ENCODE measurements around the gene SLC17A6. TPM values are rescaled to one million over a fixed set of nuclear protein-coding genes. Genes with fewer than 3 reads are reported as not detected.

Gene SLC17A6
- total RNA-seq, 1 experiment from 2014 or later: 0.24 TPM

DNA sequence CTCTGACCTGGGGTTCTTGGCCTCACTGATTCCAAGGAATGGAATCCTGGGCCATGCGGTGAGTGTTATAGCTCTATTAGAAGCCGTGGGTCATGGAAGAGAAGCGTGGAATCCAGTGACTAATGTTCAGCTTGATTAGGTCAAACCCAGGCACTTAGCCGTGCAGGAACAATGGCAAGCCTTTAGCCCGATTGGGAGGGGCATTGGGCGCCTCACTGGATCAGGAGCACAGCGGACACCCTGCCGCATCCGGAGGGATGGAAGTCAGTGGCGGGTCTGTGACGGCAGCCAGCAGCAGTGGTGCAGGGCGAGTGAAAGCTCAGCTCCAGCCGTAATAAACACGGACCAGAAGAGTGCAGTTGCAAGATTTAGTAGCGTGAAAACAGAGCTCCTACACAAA is 20.5 kb upstream of the SLC17A6 start (continued):
- TF ChIP-seq, protein P1, sequence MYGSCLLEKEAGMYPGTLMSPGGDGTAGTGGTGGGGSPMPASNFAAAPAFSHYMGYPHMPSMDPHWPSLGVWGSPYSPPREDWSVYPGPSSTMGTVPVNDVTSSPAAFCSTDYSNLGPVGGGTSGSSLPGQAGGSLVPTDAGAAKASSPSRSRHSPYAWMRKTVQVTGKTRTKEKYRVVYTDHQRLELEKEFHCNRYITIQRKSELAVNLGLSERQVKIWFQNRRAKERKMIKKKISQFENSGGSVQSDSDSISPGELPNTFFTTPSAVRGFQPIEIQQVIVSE (CRISPR knock-in tag; IDR thresholded peaks at IDR 0.05; ENCODE audit: borderline replicate concordance): no peak
- no peak for TF ChIP-seq ZNF423 (CRISPR knock-in tag; IDR thresholded peaks at IDR 0.05)
- TF ChIP-seq, protein P2, sequence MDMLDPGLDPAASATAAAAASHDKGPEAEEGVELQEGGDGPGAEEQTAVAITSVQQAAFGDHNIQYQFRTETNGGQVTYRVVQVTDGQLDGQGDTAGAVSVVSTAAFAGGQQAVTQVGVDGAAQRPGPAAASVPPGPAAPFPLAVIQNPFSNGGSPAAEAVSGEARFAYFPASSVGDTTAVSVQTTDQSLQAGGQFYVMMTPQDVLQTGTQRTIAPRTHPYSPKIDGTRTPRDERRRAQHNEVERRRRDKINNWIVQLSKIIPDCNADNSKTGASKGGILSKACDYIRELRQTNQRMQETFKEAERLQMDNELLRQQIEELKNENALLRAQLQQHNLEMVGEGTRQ (CRISPR knock-in tag; IDR thresholded peaks at IDR 0.05): no peak
- no peak for TF ChIP-seq NFYB (CRISPR knock-in tag; conservative IDR thresholded peaks at IDR 0.05; ENCODE audit: low read depth)
- no peak for TF ChIP-seq RELA (CRISPR knock-in tag; IDR thresholded peaks at IDR 0.05; ENCODE audit: borderline replicate concordance)
- no peak for TF ChIP-seq CREM (CRISPR knock-in tag; IDR thresholded peaks at IDR 0.05)
- TF ChIP-seq, protein P3, sequence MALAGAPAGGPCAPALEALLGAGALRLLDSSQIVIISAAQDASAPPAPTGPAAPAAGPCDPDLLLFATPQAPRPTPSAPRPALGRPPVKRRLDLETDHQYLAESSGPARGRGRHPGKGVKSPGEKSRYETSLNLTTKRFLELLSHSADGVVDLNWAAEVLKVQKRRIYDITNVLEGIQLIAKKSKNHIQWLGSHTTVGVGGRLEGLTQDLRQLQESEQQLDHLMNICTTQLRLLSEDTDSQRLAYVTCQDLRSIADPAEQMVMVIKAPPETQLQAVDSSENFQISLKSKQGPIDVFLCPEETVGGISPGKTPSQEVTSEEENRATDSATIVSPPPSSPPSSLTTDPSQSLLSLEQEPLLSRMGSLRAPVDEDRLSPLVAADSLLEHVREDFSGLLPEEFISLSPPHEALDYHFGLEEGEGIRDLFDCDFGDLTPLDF (CRISPR knock-in tag; IDR thresholded peaks at IDR 0.05): no peak

- H3K36me3 Mint-ChIP-seq: no peaks in the 10 kb centered on the region
- H3K27me3 Mint-ChIP-seq (ENCODE audit: low read depth): no peaks in the 10 kb centered on the region
- ChIA-PET CTCF (no interaction called here), POLR2A (no interaction called here)
- H3K4me1 Mint-ChIP-seq: peaks cover 29% of the 10 kb centered on the region
- H3K4me3 Mint-ChIP-seq: no peak overlapping the region
- ATAC-seq (no peak), DNase-seq (ENCODE audit: low spot score) (no peak)
- H3K9me3 Mint-ChIP-seq: no peaks in the 10 kb centered on the region
- TF ChIP-seq ZNF121 (CRISPR knock-in tag; IDR thresholded peaks at IDR 0.05) (no peak), SMAD4 (CRISPR knock-in tag; IDR thresholded peaks at IDR 0.05) (no peak), ZNF396 (CRISPR knock-in tag; IDR thresholded peaks at IDR 0.05; ENCODE audit: borderline replicate concordance) (no peak), ZNF317 (CRISPR knock-in tag; IDR thresholded peaks at IDR 0.05; ENCODE audit: borderline replicate concordance, low read depth) (no peak), MYBL2 (CRISPR knock-in tag; IDR thresholded peaks at IDR 0.05) (no peak)
- TF ChIP-seq, protein P4, sequence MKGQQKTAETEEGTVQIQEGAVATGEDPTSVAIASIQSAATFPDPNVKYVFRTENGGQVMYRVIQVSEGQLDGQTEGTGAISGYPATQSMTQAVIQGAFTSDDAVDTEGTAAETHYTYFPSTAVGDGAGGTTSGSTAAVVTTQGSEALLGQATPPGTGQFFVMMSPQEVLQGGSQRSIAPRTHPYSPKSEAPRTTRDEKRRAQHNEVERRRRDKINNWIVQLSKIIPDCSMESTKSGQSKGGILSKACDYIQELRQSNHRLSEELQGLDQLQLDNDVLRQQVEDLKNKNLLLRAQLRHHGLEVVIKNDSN (CRISPR knock-in tag; IDR thresholded peaks at IDR 0.05): no peak
- TF ChIP-seq, protein P5, sequence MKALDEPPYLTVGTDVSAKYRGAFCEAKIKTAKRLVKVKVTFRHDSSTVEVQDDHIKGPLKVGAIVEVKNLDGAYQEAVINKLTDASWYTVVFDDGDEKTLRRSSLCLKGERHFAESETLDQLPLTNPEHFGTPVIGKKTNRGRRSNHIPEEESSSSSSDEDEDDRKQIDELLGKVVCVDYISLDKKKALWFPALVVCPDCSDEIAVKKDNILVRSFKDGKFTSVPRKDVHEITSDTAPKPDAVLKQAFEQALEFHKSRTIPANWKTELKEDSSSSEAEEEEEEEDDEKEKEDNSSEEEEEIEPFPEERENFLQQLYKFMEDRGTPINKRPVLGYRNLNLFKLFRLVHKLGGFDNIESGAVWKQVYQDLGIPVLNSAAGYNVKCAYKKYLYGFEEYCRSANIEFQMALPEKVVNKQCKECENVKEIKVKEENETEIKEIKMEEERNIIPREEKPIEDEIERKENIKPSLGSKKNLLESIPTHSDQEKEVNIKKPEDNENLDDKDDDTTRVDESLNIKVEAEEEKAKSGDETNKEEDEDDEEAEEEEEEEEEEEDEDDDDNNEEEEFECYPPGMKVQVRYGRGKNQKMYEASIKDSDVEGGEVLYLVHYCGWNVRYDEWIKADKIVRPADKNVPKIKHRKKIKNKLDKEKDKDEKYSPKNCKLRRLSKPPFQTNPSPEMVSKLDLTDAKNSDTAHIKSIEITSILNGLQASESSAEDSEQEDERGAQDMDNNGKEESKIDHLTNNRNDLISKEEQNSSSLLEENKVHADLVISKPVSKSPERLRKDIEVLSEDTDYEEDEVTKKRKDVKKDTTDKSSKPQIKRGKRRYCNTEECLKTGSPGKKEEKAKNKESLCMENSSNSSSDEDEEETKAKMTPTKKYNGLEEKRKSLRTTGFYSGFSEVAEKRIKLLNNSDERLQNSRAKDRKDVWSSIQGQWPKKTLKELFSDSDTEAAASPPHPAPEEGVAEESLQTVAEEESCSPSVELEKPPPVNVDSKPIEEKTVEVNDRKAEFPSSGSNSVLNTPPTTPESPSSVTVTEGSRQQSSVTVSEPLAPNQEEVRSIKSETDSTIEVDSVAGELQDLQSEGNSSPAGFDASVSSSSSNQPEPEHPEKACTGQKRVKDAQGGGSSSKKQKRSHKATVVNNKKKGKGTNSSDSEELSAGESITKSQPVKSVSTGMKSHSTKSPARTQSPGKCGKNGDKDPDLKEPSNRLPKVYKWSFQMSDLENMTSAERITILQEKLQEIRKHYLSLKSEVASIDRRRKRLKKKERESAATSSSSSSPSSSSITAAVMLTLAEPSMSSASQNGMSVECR (CRISPR knock-in tag; IDR thresholded peaks at IDR 0.05; ENCODE audit: borderline replicate concordance): no peak
- no peak overlapping the region for H3K27ac Mint-ChIP-seq
Measured at GRCh38 chr11:22331771-22332170, 6.4 kb upstream of the SLC17A6 start.

DNA sequence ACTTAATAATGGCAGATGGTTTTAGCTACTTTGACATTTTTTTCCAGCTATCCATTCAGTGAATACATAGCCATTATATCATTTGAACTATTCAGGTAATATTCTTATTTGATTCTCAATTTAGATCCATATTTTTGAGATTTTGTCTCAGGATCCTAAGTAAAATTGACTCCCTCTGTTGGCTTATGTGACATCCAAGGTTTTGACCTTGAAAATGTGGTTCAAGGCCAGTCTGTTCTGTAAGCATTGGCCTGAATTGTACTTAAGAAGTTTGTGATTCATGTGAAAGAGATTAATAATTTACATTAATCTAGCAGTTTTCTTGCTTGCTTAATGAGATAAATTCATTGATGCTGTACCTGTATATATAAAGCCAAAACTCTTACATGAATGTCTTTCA is 1.6 kb upstream of the SLC17A6 start:
- H3K4me3 Mint-ChIP-seq: no peak overlapping the region
- ChIA-PET POLR2A (no interaction called here), CTCF (interaction anchor here (1.0 to 2.2 kb wide), 4 partner anchors 135 to 493 kb away, joined by 3 to 8 read pairs (median 4); partner anchors contain the start of gene SVIP)
- no peaks in the 10 kb centered on the region for H3K36me3 Mint-ChIP-seq
- DNase-seq (ENCODE audit: low spot score) (no peak), ATAC-seq (no peak)
- H3K27ac Mint-ChIP-seq: no peak overlapping the region
- H3K27me3 Mint-ChIP-seq (ENCODE audit: low read depth): peaks cover 36% of the 10 kb centered on the region
- H3K4me1 Mint-ChIP-seq: peaks cover 65% of the 10 kb centered on the region
- TF ChIP-seq ELF4 (CRISPR knock-in tag; IDR thresholded peaks at IDR 0.05; ENCODE audit: low read depth) (no peak), ESRRA (CRISPR knock-in tag; IDR thresholded peaks at IDR 0.05; ENCODE audit: borderline replicate concordance) (no peak), GABPB1 (CRISPR knock-in tag; IDR thresholded peaks at IDR 0.05) (no peak), ZNF219 (CRISPR knock-in tag; IDR thresholded peaks at IDR 0.05; ENCODE audit: borderline replicate concordance) (no peak), NFATC4 (CRISPR knock-in tag; IDR thresholded peaks at IDR 0.05) (no peak), HMGA2 (CRISPR knock-in tag; IDR thresholded peaks at IDR 0.05) (no peak), TCF7 (CRISPR knock-in tag; IDR thresholded peaks at IDR 0.05; ENCODE audit: low read depth) (no peak), ZNF317 (CRISPR knock-in tag; IDR thresholded peaks at IDR 0.05; ENCODE audit: borderline replicate concordance, low read depth) (no peak), IRF1 (CRISPR knock-in tag; IDR thresholded peaks at IDR 0.05) (no peak), CREB1 (CRISPR knock-in tag; IDR thresholded peaks at IDR 0.05) (no peak), JAZF1 (CRISPR knock-in tag; IDR thresholded peaks at IDR 0.05) (no peak)
- TF ChIP-seq, protein P3 (CRISPR knock-in tag; IDR thresholded peaks at IDR 0.05): no peak
- TF ChIP-seq, protein P1 (CRISPR knock-in tag; IDR thresholded peaks at IDR 0.05; ENCODE audit: borderline replicate concordance): no peak
- H3K9me3 Mint-ChIP-seq: no peaks in the 10 kb centered on the region
